Breast epithelium (tissue), 4 donors: Measurements from ENCODE around the gene TCERG1L. TPM values are rescaled to one million over a fixed set of nuclear protein-coding genes. Genes with fewer than 3 reads are reported as not detected.

Experiments
- DNase-seq, 2 donors: peaks; one replicate each; pipeline ENCODE4 v3.0.0-alpha.2; 2019; ENCODE audit warnings: low spot score in 2 of 2
- H3K27ac ChIP-seq, 2 donors: fragments of 200-600 bp; sonication (generic) in 1 of 2; one replicate each; pipeline ENCODE4 v1.5.1; 2016 to 2019; ENCODE audit warnings: mild to moderate bottlenecking in 1 of 2
- H3K27me3 ChIP-seq, 2 donors: fragments of 200-600 bp; sonication (generic) in 1 of 2; one replicate each; pipeline versions ENCODE4 v1.5.1 to v1.6.0; 2017 to 2019; ENCODE audit warnings: control low read depth in 1 of 2, mild to moderate bottlenecking in 1 of 2
- H3K36me3 ChIP-seq: fragments of 200-600 bp; one replicate; pipeline ENCODE4 v1.5.1; 2019
- H3K4me1 ChIP-seq, 2 donors: fragments of 200-600 bp; sonication (generic); one replicate each; pipeline ENCODE4 v1.5.1; 2016 to 2019; ENCODE audit warnings: control low read depth in 1 of 2
- H3K4me3 ChIP-seq, 3 donors: fragments of 200-600 bp; sonication (generic); 1 replicate in 2 of 3; 2 replicates in 1 of 3; pipeline ENCODE4 v1.5.1; 2016 to 2019; ENCODE audit warnings: mild to moderate bottlenecking in 3 of 3, moderate library complexity in 2 of 3
- H3K9me3 ChIP-seq, 2 donors: fragments of 200-600 bp; sonication (generic) in 1 of 2; one replicate each; pipeline ENCODE4 v1.5.1; 2016 to 2019; ENCODE audit warnings: control low read depth in 1 of 2
- POLR2A ChIP-seq: fragments of 450-650 bp; IDR thresholded peaks from one replicate; pipeline ENCODE4 v1.6.1; 2016; ENCODE audit warnings: antibody characterized with exemption, mild to moderate bottlenecking, moderate library complexity
- POLR2AphosphoS5 ChIP-seq, 3 donors: sonication (generic); formaldehyde crosslinking; IDR thresholded peaks; one replicate each; pipeline ENCODE4 v1.6.1; 2017; ENCODE audit warnings: antibody characterized with exemption in 3 of 3
- intact Hi-C: fragments of 100-400 bp; cut with DNase I; formaldehyde crosslinking; loops from one replicate; pipeline ENCODE4 v1.15.1; 2023; ENCODE audit warnings: low total_unique reads
- total RNA-seq, 3 donors: library from RNA; depleted of rRNA; stranded (reverse); fragments of >200 nt; gene quantifications; one replicate each; pipeline ENCODE4 v1.1.0, GENCODE V29; 2016
- TF ChIP-seq, protein P1 (sequence below), 3 donors: fragments of 450-650 bp; IDR thresholded peaks; one replicate each; pipeline ENCODE4 v1.5.1; 2016 to 2017; ENCODE audit warnings: antibody characterized with exemption in 3 of 3, mild to moderate bottlenecking in 3 of 3, moderate library complexity in 3 of 3

Gene TCERG1L
- total RNA-seq, 3 donors from 2014 or later = under 0.01 to 0.88 TPM; not detected in 1

GRCh38 chr10:131250454-131251145 lies 60.9 kb downstream of the TCERG1L start:
- Histone ChIP-seq H3K4me3 (no peak overlapping the region), H3K9me3 (no peaks in the 10 kb centered on the region), H3K4me1 (no peaks in the 10 kb centered on the region), H3K36me3 (no peaks in the 10 kb centered on the region), H3K27me3 (peaks cover 0 to 47% of the 10 kb centered on the region in 2 donors), H3K27ac (no peak overlapping the region)
- peak in 1 of 2 donors; percentile 48 for DNase-seq
- TF ChIP-seq, protein P1, sequence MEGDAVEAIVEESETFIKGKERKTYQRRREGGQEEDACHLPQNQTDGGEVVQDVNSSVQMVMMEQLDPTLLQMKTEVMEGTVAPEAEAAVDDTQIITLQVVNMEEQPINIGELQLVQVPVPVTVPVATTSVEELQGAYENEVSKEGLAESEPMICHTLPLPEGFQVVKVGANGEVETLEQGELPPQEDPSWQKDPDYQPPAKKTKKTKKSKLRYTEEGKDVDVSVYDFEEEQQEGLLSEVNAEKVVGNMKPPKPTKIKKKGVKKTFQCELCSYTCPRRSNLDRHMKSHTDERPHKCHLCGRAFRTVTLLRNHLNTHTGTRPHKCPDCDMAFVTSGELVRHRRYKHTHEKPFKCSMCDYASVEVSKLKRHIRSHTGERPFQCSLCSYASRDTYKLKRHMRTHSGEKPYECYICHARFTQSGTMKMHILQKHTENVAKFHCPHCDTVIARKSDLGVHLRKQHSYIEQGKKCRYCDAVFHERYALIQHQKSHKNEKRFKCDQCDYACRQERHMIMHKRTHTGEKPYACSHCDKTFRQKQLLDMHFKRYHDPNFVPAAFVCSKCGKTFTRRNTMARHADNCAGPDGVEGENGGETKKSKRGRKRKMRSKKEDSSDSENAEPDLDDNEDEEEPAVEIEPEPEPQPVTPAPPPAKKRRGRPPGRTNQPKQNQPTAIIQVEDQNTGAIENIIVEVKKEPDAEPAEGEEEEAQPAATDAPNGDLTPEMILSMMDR (IDR thresholded peaks at IDR 0.05) = no peak
- TF ChIP-seq POLR2A = no peak
- no peak for TF ChIP-seq POLR2AphosphoS5 (IDR thresholded peaks at IDR 0.05)
- intact Hi-C loops = no loop called here

DNA sequence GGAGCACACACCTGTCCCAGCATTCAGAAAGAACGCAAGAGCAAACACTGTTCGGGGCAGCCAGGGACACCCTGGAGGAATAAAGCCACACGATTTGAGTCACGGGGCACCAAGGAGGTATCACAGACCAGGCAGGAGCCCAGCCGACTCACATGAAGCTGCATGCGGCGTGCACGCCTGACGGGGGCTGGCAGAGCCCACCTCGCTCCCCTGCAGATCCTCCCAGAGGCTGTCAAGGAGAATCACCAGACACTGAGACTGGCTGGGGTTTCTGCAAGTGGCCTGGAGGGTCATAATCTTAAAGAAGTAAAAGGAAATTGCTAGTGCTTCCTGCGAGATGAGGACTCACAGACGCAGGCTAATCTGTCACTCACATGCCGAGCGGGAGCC lies 61.6 kb downstream of the TCERG1L start:
- Histone ChIP-seq H3K36me3 (no peaks in the 10 kb centered on the region), H3K27ac (no peak overlapping the region), H3K9me3 (no peaks in the 10 kb centered on the region), H3K4me1 (no peaks in the 10 kb centered on the region), H3K27me3 (peaks cover 0 to 47% of the 10 kb centered on the region in 2 donors), H3K4me3 (no peak overlapping the region)
- DNase-seq = peak in 1 of 2 donors; percentile 25
- intact Hi-C loops = loop anchor here (5.0 kb wide), 1 partner anchor 1493 kb away; no protein-coding TSS in a partner anchor
- TF ChIP-seq POLR2AphosphoS5 (IDR thresholded peaks at IDR 0.05) = no peak
- TF ChIP-seq, protein P1 (IDR thresholded peaks at IDR 0.05) = no peak
- no peak for TF ChIP-seq POLR2A

DNA sequence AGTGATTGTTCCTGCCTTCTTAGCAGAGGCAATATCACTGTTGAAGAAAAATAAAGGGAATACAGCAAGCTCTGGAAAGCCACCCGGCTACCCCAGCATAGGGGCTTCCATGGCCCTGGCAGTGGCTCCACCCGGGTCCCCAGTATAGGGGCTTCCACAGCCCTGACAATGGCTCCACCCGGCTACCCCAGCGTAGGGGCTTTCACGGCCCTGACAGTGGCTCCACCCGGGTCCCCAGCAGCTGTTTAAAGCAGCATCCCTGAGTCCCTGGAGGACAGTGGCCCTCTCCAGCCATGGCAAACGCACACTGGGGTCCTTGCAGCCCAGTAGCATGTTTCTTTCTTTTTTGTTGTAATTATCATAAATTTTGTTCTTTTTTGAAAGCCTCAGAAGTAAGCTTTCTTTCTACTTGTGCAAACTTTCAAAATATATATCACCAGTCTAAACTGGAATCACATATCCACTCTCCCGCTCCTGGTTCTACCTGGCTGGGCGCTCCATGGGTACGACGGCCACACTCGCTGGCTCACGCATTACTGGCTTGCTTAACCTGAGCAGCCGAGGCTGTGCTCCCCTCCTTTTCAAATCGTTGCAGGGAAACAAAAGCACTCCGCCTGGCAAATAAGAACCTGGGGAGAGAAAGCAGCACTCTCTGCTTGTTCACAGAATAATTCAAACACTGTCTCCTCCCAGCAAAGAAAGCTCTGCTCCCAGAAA lies 62.1 kb downstream of the TCERG1L start:
- Histone ChIP-seq H3K4me3 (no peak overlapping the region), H3K27ac (no peak overlapping the region), H3K27me3 (peaks cover 0 to 47% of the 10 kb centered on the region in 2 donors), H3K9me3 (no peaks in the 10 kb centered on the region), H3K4me1 (no peaks in the 10 kb centered on the region), H3K36me3 (no peaks in the 10 kb centered on the region)
- intact Hi-C loops = loop anchor here (5.0 kb wide), 1 partner anchor 1492 kb away; no protein-coding TSS in a partner anchor
- no peak for DNase-seq
- TF ChIP-seq POLR2AphosphoS5 (IDR thresholded peaks at IDR 0.05) = no peak
- TF ChIP-seq, protein P1 (IDR thresholded peaks at IDR 0.05) = no peak
- TF ChIP-seq POLR2A = no peak

- intact Hi-C loops = loop anchor here (5.0 kb wide), 1 partner anchor 1491 kb away; no protein-coding TSS in a partner anchor
- Histone ChIP-seq H3K4me1 (no peaks in the 10 kb centered on the region), H3K36me3 (no peaks in the 10 kb centered on the region), H3K4me3 (no peak overlapping the region), H3K27ac (no peak overlapping the region), H3K27me3 (peaks cover 0 to 47% of the 10 kb centered on the region in 2 donors), H3K9me3 (no peaks in the 10 kb centered on the region)
- TF ChIP-seq, protein P1 (IDR thresholded peaks at IDR 0.05) = no peak
- TF ChIP-seq POLR2AphosphoS5 (IDR thresholded peaks at IDR 0.05) = no peak
- no peak for TF ChIP-seq POLR2A
- no peak for DNase-seq
Observed at GRCh38 chr10:131248376-131249165, 63.0 kb downstream of the TCERG1L start.
